DND-41 (cell line): Measurements from ENCODE around the gene LHX6.

Source experiments
- ATAC-seq: fragments of 200-7000 bp; cut with Tn5 transposase; 3 replicates; pipeline ENCODE4 v1.9.1; 2021; ENCODE audit warnings: low read depth; ENCODE audit not compliant: insufficient read depth
- DNase-seq: peaks from one replicate; pipeline ENCODE4 v3.0.0-alpha.2; 2020
- H2AFZ ChIP-seq: 2 replicates; pipeline ENCODE4 v1.6.0; 2012; ENCODE audit warnings: low read depth, low read length
- H3K27ac ChIP-seq: 2 replicates; pipeline ENCODE4 v1.5.1; 2012; ENCODE audit warnings: low read length, inconsistent platforms
- H3K27me3 ChIP-seq: fragments of 200-600 bp; sonication (generic); 2 replicates; pipeline ENCODE4 v1.6.0; 2012; ENCODE audit warnings: low read length, mild to moderate bottlenecking, inconsistent platforms; ENCODE audit not compliant: insufficient read depth, poor library complexity
- H3K36me3 ChIP-seq: 2 replicates; pipeline ENCODE4 v1.5.1; 2012; ENCODE audit warnings: low read length, inconsistent platforms; ENCODE audit not compliant: insufficient read depth
- H3K4me1 ChIP-seq: 2 replicates; pipeline ENCODE4 v1.5.1; 2012; ENCODE audit warnings: mild to moderate bottlenecking, low read length; ENCODE audit not compliant: insufficient read depth
- H3K4me2 ChIP-seq: 2 replicates; pipeline ENCODE4 v1.6.0; 2012; ENCODE audit warnings: mild to moderate bottlenecking, moderate library complexity, low read length, inconsistent platforms; ENCODE audit not compliant: insufficient read depth
- H3K4me3 ChIP-seq, 2 experiments: fragments of 200-600 bp in 1 of 2; shearing (Covaris generic) in 1 of 2; 2 replicates each; pipeline ENCODE4 v1.5.1; 2012 to 2016; ENCODE audit warnings: inconsistent platforms in 2 of 2, low read length in 2 of 2, mild to moderate bottlenecking in 2 of 2, low read depth in 1 of 2, moderate library complexity in 1 of 2
- H3K79me2 ChIP-seq: 2 replicates; pipeline ENCODE4 v1.6.0; 2012; ENCODE audit warnings: low read length, inconsistent platforms; ENCODE audit not compliant: insufficient read depth
- H3K9ac ChIP-seq: 2 replicates; pipeline ENCODE4 v1.6.0; 2012; ENCODE audit warnings: low read depth, mild to moderate bottlenecking, inconsistent platforms, low read length, moderate library complexity
- H3K9me3 ChIP-seq: 2 replicates; pipeline ENCODE4 v1.5.1; 2012; ENCODE audit warnings: low read length, moderate library complexity, mild to moderate bottlenecking, inconsistent platforms; ENCODE audit not compliant: insufficient read depth, severe bottlenecking
- H4K20me1 ChIP-seq: 2 replicates; pipeline ENCODE4 v1.6.0; 2012; ENCODE audit warnings: low read length; ENCODE audit not compliant: insufficient read depth
- EZH2 ChIP-seq: IDR thresholded peaks from 3 replicates; pipeline ENCODE4 v1.6.1; 2012; ENCODE audit warnings: borderline replicate concordance, low read depth, mild to moderate bottlenecking, moderate library complexity, low read length, inconsistent platforms; ENCODE audit not compliant: severe bottlenecking
- TF ChIP-seq, protein P1 (sequence below): IDR thresholded peaks from 2 replicates; pipeline ENCODE4 v1.5.1; 2012; ENCODE audit warnings: borderline replicate concordance, low read length, moderate library complexity, mild to moderate bottlenecking; ENCODE audit not compliant: poor library complexity, severe bottlenecking; ENCODE audit errors: extremely low read depth

LHX6 gene

DNA sequence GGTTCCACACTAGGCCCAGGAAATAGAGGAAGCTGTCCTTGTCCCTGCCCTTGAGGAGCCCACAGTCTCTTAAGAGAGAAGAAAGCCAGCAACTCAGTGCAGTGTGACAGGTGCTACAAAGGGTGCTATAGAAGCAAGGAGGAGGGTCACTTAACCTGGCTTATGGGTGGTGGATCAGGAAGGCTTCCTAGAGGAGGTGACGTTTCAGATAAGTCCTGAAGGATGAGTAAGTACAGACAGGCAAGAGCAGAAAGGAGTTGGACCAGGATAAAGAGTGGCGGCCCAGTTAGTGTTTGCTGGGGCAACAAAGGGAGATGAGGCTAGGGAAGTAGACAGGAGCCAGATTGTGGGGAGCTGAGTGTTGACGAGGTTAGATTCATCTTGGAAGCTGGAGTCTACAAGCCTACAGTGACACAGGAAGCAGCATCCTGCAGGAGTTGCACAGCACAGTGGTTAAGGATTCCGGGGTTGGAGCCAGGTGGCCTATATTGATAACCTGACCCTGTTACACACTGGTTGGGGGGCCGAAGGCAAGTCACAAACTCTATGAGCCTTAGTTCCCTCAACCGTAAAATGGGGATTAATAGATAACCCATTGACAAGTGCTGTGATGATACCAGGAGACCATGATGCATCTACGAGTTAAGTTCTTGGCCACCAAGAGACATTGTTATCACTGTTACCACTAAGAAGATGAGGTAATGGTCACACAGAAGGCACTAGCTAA lies 5.4 kb upstream of the LHX6 start:
- ATAC-seq, result no peak
- Histone ChIP-seq H3K4me3 (no peak overlapping the region), H3K27ac (no peak overlapping the region), H3K4me1 (no peaks in the 10 kb centered on the region), H4K20me1 (no peaks in the 10 kb centered on the region), H3K4me2 (no peak overlapping the region), H3K36me3 (no peaks in the 10 kb centered on the region; the same call in 1 of the 2 replicates), H3K9ac (no peak overlapping the region), H2AFZ (no peak overlapping the region), H3K79me2 (no peaks in the 10 kb centered on the region), H3K27me3 (peaks cover 5% of the 10 kb centered on the region), H3K9me3 (no peaks in the 10 kb centered on the region)
- no peak for TF ChIP-seq EZH2
- TF ChIP-seq, protein P1, sequence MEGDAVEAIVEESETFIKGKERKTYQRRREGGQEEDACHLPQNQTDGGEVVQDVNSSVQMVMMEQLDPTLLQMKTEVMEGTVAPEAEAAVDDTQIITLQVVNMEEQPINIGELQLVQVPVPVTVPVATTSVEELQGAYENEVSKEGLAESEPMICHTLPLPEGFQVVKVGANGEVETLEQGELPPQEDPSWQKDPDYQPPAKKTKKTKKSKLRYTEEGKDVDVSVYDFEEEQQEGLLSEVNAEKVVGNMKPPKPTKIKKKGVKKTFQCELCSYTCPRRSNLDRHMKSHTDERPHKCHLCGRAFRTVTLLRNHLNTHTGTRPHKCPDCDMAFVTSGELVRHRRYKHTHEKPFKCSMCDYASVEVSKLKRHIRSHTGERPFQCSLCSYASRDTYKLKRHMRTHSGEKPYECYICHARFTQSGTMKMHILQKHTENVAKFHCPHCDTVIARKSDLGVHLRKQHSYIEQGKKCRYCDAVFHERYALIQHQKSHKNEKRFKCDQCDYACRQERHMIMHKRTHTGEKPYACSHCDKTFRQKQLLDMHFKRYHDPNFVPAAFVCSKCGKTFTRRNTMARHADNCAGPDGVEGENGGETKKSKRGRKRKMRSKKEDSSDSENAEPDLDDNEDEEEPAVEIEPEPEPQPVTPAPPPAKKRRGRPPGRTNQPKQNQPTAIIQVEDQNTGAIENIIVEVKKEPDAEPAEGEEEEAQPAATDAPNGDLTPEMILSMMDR, result no peak
- DNase-seq, result no peak

DNA sequence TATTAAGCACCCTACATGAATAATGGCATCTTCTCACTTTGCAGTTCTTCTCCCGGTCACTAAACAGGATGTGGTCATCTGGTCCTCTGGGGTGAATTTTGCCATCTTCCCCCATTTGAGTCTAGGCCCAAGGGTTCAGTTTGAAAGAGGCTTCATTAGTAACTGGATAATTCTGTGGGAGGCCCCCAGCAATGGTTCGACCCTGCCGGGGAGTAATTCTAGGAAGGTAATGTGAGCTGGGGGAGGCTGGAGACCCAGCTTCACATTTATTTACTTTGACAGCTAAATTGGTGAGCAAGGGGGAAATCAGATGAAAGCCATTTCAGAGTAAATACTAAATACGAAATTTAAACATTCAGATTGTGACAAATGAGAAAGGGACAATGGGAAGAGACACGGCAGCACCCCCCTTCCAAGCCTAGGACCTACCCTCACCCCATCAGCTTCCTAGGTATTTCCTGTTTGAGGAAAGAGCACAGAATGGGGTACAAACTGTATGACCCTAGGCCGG lies 4.1 kb upstream of the LHX6 start:
- ATAC-seq, result no peak
- no peaks in the 10 kb centered on the region for H3K4me1 ChIP-seq
- DNase-seq, result no peak
- no peaks in the 10 kb centered on the region for H3K9me3 ChIP-seq
- no peaks in the 10 kb centered on the region for H3K36me3 ChIP-seq
- peaks cover 5% of the 10 kb centered on the region for H3K27me3 ChIP-seq
- H3K4me2 ChIP-seq, result no peak overlapping the region
- H3K79me2 ChIP-seq, result no peaks in the 10 kb centered on the region
- TF ChIP-seq EZH2, result no peak
- TF ChIP-seq, protein P1, result no peak
- no peak overlapping the region for H3K9ac ChIP-seq
- no peak overlapping the region for H3K27ac ChIP-seq
- H3K4me3 ChIP-seq, result no peak overlapping the region
- no peaks in the 10 kb centered on the region for H4K20me1 ChIP-seq
- no peak overlapping the region for H2AFZ ChIP-seq

DNA sequence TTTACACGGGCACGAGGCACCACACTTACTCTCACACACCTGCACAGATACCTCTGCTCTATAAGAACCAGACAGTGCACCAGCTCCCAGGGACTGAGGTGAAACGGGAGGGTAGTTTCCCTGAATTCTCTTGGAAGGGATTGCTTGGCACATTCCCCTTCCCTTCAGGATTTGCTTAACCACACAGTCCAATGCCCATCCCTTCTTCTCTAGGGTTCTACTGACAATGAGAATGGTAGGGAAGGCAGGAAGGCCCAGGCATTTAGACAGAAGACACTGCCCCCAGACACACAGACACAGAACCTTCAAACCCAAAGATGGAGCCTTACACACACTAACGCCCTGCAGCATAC lies 704 bp upstream of the LHX6 start:
- no peaks in the 10 kb centered on the region for H3K9me3 ChIP-seq
- no peak for TF ChIP-seq EZH2
- TF ChIP-seq, protein P1, result no peak
- DNase-seq (no peak), ATAC-seq (no peak)
- no peaks in the 10 kb centered on the region for H3K79me2 ChIP-seq
- no peaks in the 10 kb centered on the region for H3K36me3 ChIP-seq
- H3K4me1 ChIP-seq, result no peaks in the 10 kb centered on the region
- H3K27ac ChIP-seq, result no peak overlapping the region
- no peak overlapping the region for H3K9ac ChIP-seq
- H2AFZ ChIP-seq, result no peak overlapping the region
- H3K4me2 ChIP-seq, result no peak overlapping the region
- peaks cover 5% of the 10 kb centered on the region for H3K27me3 ChIP-seq
- H3K4me3 ChIP-seq, result no peak overlapping the region
- no peaks in the 10 kb centered on the region for H4K20me1 ChIP-seq

DNA sequence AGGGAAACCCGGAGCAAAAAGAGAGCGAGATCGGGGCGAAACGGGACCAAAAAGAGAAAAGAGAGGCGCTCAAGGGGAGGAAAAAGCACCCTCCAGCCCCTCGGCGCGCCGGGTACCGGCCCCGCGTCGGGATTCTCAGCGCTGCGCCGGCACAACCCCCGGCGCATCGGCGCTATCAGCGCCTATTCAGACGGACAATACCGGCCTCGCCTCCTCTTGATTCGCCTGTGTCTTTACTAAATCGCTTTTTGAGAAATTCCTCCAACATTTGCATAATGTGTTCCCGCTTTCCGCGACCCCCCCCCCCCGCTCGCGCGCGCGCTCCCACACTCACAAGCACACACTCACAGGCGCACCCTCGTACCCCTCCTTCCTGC lies 578 bp downstream of the LHX6 start:
- no peaks in the 10 kb centered on the region for H3K36me3 ChIP-seq
- no peak for DNase-seq
- peaks cover 8% of the 10 kb centered on the region for H3K27me3 ChIP-seq
- no peak overlapping the region for H3K4me2 ChIP-seq
- TF ChIP-seq, protein P1, result no peak
- no peak for TF ChIP-seq EZH2
- no peak overlapping the region for H3K4me3 ChIP-seq
- H3K4me1 ChIP-seq, result no peaks in the 10 kb centered on the region
- H3K79me2 ChIP-seq, result no peaks in the 10 kb centered on the region
- no peak overlapping the region for H3K9ac ChIP-seq
- no peaks in the 10 kb centered on the region for H3K9me3 ChIP-seq
- no peak overlapping the region for H2AFZ ChIP-seq
- no peaks in the 10 kb centered on the region for H4K20me1 ChIP-seq
- ATAC-seq, result no peak
- H3K27ac ChIP-seq, result no peak overlapping the region
